ENCODE measurements around the gene TULP4.

GRCh38 chr6:158475344-158476302 lies 163.4 kb downstream of the TULP4 start:
- TF ChIP-seq CTCF (IDR thresholded peaks at IDR 0.05) = no peak
- no peak for TF ChIP-seq EZH2 (IDR thresholded peaks at IDR 0.05)
- TF ChIP-seq EZH2phosphoT487 (IDR thresholded peaks at IDR 0.05) = no peak

Measured in neural progenitor cell (in vitro differentiated cells).